HuH-7 (cell line): ENCODE data around the gene AMFR.

ENCODE experiments used
- DNase-seq: peaks from one replicate; pipeline ENCODE4 v3.0.0; 2011; ENCODE audit warnings: low spot score

Gene AMFR

DNA sequence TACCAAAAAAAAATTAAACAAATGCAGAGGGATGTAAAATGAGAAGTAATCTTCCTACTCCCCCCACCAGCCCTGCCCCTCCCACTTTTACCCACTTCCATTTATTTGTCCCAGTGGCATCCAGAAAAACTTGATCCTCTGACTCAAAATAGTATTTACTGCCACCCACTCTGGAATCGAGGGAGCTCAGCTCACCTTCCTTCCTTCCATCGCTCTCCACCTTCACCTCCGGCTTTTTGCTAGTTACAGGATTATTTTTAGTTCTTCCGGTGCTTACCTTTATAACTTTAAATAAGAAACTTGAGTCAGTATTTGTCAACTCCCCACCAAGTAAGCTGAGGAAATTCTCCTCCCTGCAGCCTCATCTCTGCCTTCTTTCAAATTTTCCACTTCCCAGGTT lies 94.9 kb downstream of the AMFR start:
- no peak for DNase-seq

DNA sequence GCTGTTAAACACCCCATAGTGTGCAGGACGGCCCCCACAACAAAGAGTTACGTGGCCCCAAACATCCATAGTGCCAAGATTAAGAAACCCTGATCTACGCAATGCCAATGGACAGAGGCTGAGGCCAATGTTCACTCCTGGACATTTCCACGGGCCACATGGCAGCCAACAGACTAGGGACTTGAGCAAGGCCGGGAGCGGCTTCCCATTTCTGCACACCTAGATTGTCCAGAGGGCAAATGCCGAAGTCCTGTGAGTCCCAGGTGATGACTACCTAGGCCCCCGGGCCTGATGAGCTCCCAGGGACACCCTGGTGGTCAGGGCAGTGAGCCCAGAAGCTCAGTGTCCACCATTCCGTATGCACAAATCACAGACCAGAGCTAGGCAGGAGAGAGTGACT lies 95.5 kb downstream of the AMFR start:
- DNase-seq = no peak

DNA sequence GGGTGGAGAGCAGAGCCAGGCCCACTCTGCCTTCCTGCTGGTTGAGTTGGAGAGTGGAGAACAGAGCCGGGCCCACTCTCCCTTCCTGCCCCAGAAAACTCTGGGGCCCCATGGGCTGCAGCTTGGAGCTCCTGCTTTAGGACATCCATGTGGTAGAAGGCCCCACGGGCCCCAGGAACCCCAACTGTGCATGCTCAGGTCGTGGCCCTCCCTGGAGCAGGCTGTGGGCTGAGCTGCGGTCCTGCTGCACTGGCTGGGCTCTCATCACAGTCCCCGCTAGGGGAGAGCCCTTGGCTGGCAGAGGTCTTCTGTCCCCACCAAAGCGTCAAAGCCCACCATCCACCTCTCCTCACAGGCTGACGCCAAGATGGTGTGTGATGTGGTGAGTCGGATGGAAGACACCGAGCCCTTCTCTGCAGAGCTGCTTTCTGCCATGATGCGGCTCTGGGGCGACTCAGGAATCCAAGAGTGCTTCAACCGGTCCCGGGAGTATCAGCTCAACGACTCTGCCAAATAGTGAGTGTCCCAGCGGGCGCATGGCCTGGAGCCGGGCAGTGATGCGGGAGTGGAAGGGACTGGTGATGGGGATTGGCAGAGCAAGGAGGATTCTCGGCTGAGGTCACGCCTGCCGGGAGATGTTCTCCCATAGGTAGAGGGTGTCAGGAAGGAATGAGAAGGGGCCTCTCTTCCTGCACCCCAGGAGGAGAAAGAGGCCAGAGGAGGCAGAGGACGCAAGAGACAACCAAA lies 96.9 kb downstream of the AMFR start:
- DNase-seq = no peak

DNA sequence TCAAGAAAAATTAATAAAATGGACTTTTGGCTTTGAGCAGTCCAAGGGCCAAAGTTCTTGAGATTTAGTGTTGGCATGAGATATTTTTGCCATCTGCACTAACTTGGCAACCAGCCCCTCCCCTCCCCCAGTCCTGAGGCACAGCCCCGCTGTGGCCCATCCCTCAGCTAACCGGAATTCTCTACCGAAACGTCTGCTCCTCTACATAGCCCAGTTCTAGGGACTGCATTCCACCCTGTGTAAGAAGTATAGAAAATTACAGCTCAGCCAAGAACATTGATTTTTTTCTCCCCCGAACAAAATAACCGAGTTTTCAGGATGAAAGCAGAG lies 97.5 kb downstream of the AMFR start:
- no peak for DNase-seq

DNA sequence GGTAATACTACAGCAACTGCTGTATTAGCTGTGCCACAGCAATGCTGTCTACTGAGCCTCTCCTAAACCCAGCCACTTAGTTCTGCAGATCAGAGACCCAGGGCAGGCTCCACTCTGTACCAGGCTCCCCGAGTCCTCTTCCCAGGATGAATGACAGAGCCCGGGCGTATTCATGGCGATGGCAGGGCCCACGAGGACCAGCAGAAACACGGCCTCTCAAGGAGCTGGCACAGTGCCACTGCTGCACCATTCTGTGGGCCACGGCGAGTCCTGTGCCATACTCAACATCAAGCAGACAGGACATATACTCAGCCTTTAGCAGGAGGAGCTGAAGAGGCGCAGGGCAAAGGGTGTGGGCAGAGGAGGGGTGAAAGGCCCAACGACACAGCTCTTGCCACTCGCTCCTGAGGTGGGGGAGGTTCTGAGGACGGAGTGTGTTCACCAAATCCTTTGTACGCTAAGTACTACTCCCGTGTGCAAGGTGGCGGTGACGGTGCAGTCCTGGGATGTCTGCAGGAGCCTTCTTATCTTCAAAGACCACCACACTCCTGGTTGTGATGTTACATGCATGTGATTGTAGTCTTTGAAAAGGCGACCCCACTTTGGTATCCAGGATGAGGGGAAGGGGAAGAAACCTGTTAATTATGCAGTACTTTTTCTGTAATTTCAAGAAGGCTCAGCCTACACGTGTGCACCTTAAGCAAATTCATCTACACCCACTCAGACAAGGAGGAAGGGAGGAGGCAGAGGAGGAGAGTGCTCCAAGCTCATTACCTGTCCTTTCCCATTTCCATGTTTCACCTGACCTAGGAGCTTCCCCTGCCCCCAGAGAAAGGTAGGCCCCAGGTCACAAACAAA lies 98.0 kb downstream of the AMFR start:
- no peak for DNase-seq

DNA sequence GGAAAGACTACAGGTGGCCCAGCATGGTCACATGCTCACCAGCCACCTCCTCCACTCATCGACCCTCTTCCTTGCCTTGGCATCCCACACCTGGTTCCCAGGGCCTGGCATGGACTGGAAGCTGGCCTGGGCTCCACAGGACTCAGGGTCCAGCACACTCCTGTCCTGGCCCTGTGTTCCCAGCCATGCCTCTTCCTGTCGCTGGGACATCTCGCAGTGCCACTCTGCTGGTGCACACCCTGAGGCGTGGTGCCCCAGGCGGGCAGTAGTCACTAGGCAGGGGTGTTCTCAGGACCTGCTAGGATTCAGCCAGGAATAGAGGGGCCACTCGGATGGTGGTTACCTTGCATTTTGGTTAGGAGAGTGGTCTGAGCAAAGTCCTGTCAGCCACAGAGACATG lies 99.4 kb downstream of the AMFR start:
- DNase-seq = no peak

DNA sequence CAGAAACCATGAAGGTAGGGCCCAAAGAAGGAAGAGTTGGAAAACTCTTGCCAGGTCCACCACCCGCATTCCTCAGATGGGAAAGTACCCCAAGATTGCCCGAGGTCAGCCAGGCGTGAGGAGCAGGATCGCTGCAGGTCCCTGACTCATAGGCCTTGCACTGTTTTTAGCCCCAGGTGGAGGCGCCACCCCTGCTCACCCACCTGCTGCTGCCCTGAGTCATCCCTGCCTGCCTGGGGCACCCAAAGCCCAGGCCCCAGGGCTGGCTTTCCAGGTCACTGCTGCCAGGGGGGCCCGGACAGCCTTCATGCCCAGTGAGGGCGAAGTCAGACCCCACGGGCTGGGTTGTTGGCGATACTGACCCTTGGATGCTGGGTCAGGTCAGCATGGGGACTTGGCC lies 100.9 kb downstream of the AMFR start:
- no peak for DNase-seq

DNA sequence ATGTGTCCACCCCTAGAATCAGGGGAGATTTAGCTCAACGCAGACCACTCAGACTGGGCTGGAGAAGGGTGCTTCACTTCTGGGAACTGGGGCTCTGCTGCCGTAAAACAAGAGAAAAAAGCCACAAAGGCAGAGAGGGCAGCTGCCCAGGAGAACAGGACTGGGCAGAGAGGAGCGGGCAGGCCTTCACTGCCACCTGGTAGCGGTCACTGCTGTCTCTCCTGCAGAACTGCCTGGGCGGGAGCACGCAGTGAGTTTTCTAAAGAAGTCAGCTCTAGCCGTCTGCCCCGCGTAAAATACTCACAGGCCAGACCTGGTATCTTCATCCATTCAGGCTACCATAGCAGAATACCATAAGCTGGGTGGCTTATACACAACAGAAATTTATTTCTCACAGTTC lies 103.8 kb downstream of the AMFR start:
- no peak for DNase-seq

DNA sequence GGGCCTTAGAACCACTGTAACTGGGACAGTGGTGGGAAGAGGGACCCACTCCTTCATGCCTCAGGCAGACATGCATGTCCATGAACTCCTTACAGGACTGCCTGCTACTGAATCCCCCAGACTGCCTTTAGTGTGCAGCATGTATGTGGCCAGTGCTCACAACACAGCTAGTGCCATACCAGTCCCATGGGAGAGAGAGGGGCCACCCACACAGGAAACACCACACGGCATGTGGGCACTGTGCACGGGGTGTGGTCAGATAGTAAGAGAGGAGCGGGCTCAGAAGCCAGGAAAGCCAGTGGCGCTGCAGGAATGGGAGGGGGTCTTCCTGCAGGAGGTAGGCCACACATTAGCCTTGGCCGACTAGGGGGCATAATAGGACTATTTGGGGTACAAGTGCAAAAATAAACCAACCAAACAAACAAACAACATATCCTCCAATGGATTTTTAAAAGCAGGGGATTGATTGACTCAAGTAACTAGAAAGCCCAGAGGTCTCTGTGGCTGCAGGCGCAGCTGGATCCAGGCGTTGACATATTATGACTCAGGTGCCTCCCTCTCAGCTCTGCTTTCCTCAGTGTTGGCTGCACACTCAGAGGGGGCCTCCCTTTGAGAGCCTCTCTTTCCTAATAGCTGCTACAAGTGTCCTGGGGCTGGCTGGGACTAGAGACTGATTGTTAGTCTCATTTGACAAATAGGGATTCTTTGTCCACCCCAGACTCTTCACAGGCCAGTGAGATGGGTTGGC lies 104.4 kb downstream of the AMFR start:
- no peak for DNase-seq

DNA sequence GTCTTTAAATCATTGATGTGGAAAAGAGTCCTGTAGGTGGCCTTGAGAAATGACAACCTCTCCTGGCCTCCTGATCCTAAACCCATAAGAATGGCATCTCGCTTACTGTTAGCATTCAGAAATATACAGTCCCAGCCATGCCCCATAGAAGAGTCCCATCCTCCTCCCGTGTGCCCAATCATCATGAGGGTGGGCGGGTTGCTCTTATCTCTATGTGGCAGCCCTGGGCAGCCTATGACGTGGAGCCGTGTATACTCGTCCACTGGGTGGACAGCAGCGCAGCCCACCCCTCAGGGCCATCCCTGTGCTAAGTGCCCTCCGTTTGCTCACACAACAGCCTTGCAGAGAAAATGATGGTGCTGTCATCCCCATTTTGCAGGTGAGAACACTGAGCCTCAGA lies 105.3 kb downstream of the AMFR start:
- no peak for DNase-seq

DNA sequence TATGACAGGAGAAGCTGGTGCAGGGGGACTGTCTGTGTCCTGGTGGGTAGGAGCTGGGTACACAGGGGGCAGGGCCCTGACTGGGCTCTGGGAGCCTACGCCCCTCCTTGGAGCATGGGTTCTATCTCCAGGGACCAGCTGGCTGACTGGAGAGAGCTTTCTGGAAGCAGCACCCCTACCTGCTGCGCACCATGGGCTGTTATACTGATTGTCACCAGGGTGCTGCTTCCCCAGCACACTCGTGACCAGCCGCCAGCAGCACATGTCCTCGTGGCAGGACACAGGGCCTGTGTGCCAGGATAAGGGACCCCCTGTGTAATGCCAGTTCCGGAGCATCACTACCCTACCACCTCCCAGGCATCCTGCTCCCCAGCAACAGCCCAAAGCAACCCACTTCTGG lies 106.0 kb downstream of the AMFR start:
- DNase-seq = no peak

DNA sequence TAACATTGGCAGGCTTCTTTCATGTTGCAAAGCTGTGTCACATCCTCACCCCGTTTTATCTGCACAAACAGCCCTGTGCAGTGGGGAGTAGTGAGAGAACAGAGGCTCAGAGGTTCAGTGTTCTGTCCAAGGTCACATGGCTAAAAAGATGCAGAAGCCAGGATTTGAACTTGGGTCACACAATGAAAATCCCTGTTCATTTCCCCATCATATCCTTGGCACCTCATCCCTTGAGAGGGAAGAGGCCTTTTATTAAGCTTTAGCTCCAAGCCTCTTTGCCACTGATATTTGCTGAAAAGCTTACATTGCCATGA lies 106.6 kb downstream of the AMFR start:
- DNase-seq = no peak

DNA sequence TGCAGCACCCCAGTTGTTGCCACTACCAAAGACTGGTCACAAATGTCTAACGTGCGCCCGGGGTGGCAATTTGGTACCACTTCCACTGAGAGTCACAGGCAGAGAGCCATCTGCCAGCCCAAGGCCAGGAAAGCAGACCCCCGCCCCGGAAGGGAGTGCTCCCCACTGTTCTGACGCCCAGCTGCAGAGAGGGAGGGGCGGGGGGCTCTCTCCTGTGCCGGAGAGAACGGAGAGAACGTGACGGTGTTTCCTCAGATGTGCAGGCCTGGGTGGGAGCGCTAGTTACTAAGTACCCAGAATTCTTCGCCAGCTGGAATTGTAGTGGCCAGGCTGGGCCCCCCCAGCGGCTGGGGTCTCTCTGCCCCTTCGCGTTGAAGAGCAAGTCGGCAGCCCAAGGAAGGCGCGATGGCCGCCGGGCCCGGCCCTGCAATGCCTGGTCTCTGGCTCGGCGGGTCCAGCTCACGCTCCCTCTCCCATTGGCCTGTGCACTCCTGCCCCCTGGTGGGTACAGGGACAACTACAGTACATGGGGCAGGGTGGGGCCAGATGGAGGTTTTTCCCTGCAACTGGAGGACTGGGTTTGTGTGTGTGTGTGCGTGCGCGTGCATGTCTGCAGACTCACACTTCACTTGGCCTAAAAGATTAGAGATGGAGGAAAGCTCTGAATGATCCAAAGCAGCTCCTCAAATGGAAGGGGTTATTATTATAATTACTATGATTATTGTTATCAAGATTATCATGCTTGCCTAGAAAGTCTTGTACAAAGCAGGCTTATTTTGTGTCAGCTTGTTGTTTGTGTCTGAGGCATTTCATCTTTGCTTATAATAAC lies 107.1 kb downstream of the AMFR start:
- peak; percentile 80 for DNase-seq

DNA sequence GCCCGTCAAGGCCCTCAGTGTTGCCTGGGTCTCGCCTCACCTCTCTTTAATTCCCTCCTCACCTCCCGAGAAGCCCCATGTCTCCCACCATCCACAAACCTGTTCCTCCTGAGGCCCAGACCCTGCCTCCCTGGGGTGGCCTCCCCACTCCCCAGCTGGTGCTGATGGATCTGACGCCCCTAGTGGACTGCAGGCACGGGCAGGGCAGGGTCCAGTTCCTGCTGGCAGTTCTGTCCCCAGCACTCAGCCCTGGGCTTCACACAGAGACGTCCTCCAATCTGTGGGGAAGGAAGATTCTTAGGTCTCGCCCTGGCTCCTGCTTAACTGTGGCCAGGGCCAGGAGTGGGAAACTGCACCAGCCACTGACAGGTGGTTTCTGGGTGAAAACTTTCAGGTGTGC lies 108.8 kb downstream of the AMFR start:
- DNase-seq = no peak

DNA sequence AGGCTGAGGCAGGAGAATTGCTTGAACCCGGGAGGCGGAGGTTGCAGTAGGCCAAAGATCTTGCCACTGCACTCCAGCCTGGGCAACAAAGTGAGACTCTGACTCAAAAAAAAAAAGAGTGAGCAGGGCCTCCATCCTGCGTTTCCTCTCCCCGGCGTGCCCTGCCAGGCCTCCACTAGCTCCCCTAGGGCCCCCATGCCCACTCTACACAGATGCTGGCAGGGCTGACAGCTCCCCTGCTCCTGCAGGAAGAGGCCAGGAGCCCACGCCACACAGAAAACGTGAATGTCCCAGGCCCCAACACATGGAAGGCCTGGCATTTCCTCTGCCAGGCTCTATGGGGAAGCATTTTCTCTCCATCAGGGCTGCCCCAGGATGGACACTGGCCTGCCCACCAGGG lies 109.4 kb downstream of the AMFR start:
- DNase-seq = no peak

DNA sequence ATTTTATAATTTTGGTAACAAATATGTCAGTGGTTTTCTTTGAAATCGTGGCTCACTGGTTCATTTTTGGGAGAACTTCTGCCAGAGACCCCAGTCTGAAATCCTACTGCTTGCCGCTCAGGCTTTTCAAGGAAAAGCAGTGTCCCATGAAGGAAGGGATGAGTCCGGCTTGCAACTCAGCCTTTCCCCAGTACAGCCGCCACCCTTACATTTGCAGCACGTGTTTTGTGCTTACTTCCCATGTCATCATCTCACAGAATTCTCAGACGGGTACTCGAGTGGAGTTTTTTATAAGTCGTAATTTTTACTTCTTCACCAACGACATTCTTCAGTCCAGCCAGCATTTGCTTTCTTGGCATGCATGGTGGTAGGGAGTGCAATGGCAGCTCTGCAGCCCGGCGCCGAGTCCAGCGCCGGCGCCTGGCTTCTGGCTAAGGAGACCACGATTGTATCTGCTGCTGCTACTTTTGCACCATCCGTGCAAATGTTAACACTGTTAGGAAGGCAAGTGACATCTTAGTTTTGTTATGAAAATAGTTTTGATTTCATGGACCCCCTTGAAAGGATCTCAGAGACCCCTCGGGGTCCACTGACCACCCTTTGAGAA lies 111.0 kb downstream of the AMFR start:
- DNase-seq = no peak

DNA sequence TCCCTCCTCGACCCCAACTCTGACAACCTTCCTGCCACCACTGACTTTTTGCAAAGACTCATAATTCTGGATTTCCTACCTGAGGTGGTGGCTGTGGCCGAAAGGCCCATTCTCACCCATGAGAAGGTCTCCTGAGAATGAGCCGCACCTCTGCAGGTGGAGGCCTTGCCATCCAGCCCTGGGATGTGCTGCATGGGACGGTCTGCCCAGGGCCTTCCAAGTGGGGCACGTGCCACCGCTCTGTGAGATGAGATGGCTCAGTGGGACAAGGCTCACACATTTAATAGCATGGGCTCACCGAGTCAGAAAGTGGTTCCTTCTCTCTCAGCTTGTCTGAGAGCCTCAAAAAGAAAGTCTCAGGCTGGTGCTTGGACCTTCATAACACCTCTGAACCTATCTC lies 112.8 kb downstream of the AMFR start:
- no peak for DNase-seq

DNA sequence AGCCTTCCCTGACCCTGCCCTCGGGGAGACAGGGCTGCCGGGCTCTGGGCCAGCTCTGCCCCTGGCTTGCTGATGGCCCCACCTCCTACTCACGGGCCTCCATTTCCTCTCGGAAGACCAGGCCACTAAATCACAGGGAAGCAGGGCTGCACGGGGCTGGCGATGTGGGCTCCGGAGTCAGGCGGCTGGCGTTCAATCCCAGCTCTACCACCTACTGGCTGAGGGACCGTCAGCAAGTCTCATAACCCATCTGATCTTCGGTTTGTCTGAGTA lies 113.4 kb downstream of the AMFR start:
- DNase-seq = no peak
